Superior temporal gyrus (tissue), 1 donor: Measurements from ENCODE around the gene ONECUT1.
A peak's percentile ranks its signal among the peaks of the same experiment; 100 is the strongest.

Experiments
- DNase-seq: peaks from one replicate; pipeline ENCODE4 v3.0.0-alpha.2; 2016; ENCODE audit errors: extremely low spot score

ONECUT1 gene

DNA sequence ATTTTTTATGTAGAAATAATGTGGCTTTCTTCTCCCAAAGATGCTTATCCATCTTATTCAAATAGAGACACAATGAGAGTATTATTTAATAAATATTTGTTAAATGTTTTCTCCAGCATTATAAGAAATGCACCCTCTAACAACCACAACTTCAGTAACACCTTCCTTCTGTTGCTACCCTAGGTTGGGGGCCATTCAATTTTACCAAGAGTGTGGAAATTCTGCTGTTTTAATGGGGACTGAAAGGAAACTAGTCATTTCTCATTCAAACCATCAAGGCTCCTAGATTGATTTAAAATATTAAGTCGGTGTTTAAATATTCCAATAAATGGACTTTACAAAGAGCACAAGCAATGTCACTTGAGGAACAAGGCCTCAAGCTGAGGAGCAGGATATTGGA is 7.6 kb downstream of the ONECUT1 start:
- no peak for DNase-seq

DNA sequence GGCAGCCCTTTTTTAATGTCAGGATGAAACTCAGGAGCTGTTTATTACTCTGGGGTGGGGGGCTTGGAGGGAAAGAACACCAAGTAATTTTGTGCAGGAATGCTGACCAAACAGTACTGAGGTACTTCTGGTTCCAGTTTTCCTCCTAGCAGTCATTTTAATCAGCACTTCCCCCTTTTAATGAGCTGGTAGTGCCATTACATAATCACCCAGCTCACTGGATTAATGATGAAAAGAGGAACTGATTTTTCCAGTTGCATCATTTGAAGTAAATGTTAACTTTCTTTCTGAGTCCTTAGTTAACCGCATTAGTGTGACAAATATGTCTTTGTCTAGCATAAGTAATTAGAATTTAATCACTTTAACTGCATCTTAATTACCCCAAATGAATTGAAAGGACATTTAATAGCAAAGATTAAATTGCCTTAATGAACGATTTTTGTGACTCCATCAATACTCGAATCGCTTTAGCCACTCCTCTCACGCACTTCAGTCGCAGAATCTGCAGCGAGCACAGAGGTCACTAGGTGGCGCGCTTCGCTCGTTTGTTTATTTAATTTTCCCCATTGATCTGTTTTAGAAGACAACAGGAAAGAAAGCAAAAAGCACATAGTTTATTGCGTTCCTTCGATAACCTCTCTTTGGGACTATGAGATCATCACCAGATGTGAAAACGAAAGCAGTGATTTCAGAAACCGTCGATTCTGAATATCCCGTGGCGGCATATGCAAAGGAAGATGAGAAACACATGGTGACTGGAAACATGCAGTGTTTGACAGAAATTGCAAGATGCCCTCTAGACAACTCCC is 9.8 kb downstream of the ONECUT1 start:
- peak; percentile 92 for DNase-seq

- no peak for DNase-seq
Observed at GRCh38 chr15:52778457-52778856, 11.7 kb downstream of the ONECUT1 start.

- no peak for DNase-seq
Observed at GRCh38 chr15:52772766-52773165, 17.4 kb downstream of the ONECUT1 start.

DNA sequence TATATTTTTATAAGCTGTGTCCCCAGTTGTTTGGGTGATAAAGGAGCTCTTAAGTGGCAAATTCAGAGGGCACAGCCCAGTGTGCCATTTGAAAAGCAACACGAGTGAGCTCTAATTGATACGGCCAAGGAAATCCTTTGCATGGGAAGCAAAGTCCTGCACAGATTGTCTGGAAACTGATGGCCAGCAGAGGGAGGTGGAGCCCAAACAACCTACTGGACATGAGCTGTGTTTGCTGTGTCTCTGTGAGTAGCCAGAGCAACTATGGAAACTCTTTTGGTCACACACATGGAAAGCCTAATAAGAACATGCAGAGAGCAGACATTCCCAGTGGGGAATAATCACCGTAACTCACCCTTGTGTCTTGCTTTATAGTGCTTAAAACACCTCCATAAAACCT is 24.4 kb downstream of the ONECUT1 start:
- no peak for DNase-seq

GRCh38 chr15:52764731-52765130 is 25.4 kb downstream of the ONECUT1 start:
- no peak for DNase-seq

GRCh38 chr15:52762621-52763020 is 27.5 kb downstream of the ONECUT1 start:
- no peak for DNase-seq

DNA sequence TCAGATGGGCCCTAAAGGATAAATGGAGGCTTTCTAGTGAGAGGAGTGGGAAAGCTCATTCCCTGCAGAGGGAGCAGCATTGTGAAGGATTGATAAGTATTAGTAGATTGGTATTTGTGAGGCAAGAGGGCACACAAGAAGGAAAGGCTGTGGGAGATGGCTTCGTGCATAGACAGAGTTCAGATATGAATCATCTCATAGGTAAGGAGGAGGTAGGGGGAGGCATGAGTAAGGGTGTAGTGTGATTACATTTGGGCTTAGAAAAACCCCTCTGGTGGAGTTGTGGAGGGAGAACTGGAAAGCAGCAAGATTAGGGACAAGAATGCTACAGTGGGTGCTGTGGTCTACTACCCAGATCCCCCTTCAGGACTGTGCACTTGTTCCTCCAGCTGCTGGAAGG is 29.6 kb downstream of the ONECUT1 start:
- no peak for DNase-seq

DNA sequence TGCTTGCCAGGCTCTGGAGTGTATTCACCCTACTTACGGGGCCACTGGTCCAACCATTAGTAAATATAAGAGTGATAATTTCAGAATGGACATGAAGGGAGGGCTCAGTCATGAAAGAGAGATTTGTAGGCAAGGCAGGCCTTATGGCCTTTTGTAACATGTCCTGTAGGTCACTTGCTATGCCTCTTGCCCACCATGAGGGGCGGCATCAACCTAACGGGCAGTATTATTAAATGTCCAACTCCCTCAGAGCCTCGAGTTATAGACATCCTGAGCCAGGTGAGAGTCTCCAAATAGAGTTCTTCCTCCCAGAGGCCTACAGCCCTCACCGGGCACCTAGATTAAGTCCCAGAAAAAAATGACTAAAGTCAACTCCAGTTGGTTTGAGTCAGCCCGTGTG is 30.2 kb downstream of the ONECUT1 start:
- DNase-seq = no peak

DNA sequence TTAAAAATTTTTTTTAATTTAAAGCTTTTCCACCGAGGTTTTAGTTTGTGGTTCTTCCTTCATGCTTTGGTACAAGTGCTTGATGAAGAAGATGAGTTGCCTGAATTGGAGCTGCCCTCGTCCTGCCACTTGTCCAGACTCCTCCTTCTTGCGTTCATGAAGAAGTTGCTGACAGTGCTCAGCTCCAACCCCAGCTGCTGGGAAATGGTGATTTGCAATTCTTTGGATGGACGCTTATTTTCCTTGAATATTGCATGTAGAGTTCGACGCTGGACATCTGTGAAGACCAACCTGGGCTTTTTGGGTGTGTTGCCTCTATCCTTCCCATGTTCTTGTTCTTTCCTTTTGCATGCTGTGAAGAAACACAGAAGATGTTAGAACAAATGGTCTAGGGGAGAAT is 32.6 kb downstream of the ONECUT1 start:
- DNase-seq = no peak

DNA sequence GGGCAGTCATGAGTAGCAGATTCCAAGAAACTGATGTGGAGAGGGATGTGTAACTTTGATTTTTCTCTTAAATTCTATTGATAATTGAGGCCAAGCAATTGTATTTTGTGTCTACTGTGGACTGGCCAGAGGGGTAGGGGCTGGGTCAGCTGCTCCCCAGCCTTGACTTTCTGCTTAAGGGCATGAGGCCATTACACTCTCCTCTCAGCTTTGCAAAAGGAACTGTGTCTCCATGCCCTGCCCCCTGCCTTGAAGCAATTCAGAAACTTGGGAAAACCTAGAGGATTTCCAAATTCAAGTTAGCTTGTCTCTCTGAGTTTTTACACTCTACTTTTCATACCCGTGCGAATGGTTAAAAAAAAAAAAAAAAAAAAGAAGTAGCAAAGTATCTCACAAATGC is 38.6 kb downstream of the ONECUT1 start:
- no peak for DNase-seq

DNA sequence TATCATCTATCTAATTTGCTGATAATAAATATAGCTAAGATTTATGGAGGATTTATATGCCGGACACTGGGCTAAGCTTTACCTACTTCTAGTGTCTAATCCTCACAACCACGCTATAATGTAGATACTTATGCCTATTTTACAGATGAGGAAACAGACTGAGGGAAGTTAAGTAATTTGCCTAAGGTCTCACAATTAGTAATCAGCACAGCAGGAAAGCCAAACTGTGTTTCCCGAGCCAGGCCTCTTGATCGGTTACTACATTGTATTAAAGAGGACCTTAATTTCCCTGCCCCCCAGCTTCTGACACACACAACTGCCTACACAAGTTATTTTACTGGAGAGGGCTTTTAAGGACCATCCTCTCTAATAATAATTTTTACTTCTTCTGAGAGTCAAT is 40.9 kb downstream of the ONECUT1 start:
- no peak for DNase-seq

GRCh38 chr15:52746162-52746757 is 43.9 kb downstream of the ONECUT1 start:
- DNase-seq = no peak

- DNase-seq = no peak
Observed at GRCh38 chr15:52745326-52746161, 44.6 kb downstream of the ONECUT1 start.

DNA sequence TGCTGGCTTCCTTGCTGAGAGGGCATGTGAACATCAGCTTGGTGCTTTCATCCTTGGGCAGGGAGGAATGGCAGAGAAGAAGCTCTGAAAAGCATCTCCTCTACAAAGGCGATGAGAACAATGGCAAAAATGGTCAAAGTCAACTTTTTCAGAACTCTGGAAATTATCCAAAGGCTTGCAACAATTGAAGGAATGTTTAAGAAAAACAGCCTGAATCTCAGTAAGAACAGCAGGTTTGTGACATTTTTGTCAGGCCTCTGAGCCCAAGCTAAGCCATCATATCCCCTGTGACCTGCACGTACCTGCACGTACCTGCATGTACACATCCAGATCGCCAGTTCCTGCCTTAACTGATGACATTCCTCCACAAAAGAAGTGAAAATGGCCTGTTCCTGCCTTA is 51.8 kb downstream of the ONECUT1 start:
- DNase-seq = no peak

GRCh38 chr15:52737720-52738119 is 52.4 kb downstream of the ONECUT1 start:
- no peak for DNase-seq

DNA sequence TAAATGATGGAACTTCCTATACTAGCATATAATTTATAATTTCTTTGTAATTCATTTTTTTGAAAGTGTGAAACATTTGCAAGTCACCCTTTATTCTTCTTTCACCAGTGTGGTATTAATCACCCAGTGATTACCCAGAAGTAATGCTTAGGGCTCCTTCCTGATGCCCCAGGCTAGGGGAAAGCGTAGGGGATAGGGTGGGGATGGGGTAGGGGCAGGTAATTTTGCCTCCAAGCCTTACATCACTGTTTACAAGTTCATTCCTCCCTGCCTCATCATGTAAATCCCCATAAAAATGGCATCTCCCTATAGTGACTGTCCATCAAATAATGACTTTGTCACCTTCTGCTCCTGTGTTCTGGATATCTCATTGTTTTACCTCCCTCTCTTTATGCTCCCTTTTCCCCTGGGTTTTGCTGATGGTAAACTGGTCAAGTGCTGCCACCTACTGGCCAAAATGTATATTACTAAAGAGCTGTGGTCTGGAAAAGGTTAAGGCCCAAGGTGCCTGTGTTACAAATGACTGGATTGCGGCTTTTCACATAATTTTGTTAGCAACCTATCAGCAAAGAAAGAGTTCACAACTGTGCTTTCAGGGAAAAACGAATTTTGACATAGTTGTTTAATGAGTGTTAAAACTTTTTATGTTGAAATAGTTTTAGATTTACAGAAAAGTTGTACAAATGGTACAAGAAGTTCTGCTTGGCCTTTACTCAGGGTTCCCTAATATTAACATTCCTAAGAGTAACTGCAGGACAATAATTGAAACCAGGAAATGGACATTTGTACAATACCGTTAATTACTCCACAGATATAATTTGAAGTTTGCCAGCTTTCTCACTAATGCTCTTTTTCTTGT is 54.7 kb downstream of the ONECUT1 start:
- DNase-seq = peak; percentile 90

- DNase-seq = no peak
Observed at GRCh38 chr15:52734329-52734728, 55.8 kb downstream of the ONECUT1 start.

DNA sequence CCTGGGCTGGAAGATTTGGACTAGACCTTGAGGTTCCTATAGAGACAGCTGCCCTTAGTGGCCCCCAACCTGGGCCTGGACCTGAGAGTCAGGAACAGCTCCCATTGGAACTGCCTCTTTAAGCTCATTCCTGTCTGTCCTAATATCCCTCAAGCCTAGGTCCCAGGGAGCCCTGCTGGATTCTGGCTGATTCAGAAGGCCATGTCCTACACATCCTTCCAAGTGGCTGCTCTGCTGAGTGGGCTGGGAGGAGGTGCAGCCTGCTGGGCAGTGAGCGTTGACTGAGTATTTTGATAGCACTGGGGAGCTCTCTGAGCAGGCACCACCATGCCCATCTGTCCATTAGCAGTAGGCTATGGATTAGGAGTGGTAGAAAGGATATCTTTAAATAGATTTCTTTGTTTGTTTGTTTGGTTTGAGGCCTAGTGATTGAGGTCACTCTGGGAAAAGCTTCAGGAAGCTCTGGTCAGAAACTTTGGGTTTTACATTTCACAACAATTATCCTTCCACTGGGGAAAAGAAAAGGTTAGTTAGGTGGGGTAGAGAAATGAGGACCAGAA is 56.4 kb downstream of the ONECUT1 start:
- no peak for DNase-seq

DNA sequence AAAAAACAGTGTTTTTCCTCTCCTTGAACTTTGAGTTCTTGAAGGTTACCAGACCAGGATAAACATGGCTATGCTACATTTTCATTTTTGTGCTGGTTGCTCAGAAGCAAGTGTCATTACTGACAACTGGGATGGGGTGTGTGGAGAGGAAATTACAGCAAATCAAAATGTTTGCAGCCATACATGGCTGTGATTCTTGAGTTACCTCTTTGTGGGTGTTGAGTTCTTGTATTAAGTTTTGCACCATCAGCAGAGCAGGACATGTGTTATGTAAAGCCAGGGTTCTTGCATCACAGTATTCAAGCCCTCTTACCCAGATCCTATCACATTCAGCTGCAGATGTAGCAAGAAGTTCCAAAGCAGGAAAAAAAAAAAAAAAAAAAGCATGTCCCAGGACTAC is 57.0 kb downstream of the ONECUT1 start:
- no peak for DNase-seq

DNA sequence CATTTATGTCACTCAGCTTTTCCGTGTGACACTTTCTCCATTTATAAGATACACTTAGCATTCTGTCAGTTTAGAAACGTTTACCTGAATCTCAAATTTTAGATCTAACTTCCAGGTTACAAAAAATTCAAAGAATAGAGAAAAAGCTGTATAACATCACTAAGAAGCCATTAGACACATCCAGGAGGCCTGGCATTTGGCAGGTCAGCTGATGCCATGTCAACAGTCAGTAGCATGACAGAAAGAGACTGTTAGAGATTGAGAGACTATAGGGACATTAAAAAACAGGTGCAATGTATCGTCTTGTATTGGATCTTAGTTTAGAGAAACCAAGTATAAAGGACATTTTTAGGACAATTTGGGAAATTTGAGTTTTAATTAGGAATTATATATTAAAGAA is 57.6 kb downstream of the ONECUT1 start:
- DNase-seq = no peak
